HUES6 (cell line): ENCODE measurements around the gene CAMK2A.

Experiments
- H3K27ac ChIP-seq: 2 replicates; pipeline ENCODE4 v1.7.0; 2013; ENCODE audit warnings: low read depth, mild to moderate bottlenecking, low read length, inconsistent platforms
- H3K27me3 ChIP-seq: 2 replicates; pipeline ENCODE4 v1.6.1; 2013; ENCODE audit warnings: low read length; ENCODE audit not compliant: control insufficient read depth, insufficient read depth
- H3K36me3 ChIP-seq: 2 replicates; pipeline ENCODE4 v1.6.1; 2013; ENCODE audit warnings: low read length; ENCODE audit not compliant: control insufficient read depth, insufficient read depth
- H3K4me1 ChIP-seq: 2 replicates; pipeline ENCODE4 v1.6.1; 2013; ENCODE audit warnings: low read length; ENCODE audit not compliant: control insufficient read depth, insufficient read depth
- H3K4me3 ChIP-seq: 2 replicates; pipeline ENCODE4 v1.5.1; 2013; ENCODE audit warnings: low read depth, low read length
- H3K9ac ChIP-seq: one replicate; pipeline ENCODE4 v1.6.1; 2013; ENCODE audit warnings: mild to moderate bottlenecking, low read length
- H3K9me3 ChIP-seq: 2 replicates; pipeline ENCODE4 v1.6.1; 2013; ENCODE audit warnings: low read depth, low read length; ENCODE audit not compliant: control insufficient read depth, insufficient read depth

The CAMK2A gene

GRCh38 chr5:150305557-150305956 lies 16.0 kb upstream of the CAMK2A start:
- Histone ChIP-seq H3K9ac (no peak overlapping the region), H3K27ac (no peak overlapping the region), H3K36me3 (no peaks in the 10 kb centered on the region), H3K4me1 (peaks cover 49% of the 10 kb centered on the region), H3K4me3 (no peak overlapping the region), H3K27me3 (peaks cover 13% of the 10 kb centered on the region), H3K9me3 (no peaks in the 10 kb centered on the region)

GRCh38 chr5:150305095-150305494 lies 15.5 kb upstream of the CAMK2A start:
- Histone ChIP-seq H3K9ac (no peak overlapping the region), H3K4me1 (peaks cover 53% of the 10 kb centered on the region), H3K4me3 (no peak overlapping the region), H3K27me3 (peaks cover 13% of the 10 kb centered on the region), H3K9me3 (no peaks in the 10 kb centered on the region), H3K27ac (no peak overlapping the region), H3K36me3 (no peaks in the 10 kb centered on the region)

GRCh38 chr5:150304481-150305081 lies 15.0 kb upstream of the CAMK2A start:
- Histone ChIP-seq H3K9ac (no peak overlapping the region), H3K4me3 (no peak overlapping the region), H3K27me3 (peaks cover 13% of the 10 kb centered on the region), H3K36me3 (no peaks in the 10 kb centered on the region), H3K27ac (no peak overlapping the region), H3K9me3 (no peaks in the 10 kb centered on the region), H3K4me1 (peaks cover 58% of the 10 kb centered on the region)

GRCh38 chr5:150303660-150304386 lies 14.2 kb upstream of the CAMK2A start:
- peaks cover 60% of the 10 kb centered on the region for H3K4me1 ChIP-seq
- peaks cover 13% of the 10 kb centered on the region for H3K27me3 ChIP-seq
- H3K27ac ChIP-seq, result no peak overlapping the region
- H3K36me3 ChIP-seq, result no peaks in the 10 kb centered on the region
- no peak overlapping the region for H3K9ac ChIP-seq
- no peaks in the 10 kb centered on the region for H3K9me3 ChIP-seq
- peak overlapping the region; percentile 57 for H3K4me3 ChIP-seq

- Histone ChIP-seq H3K4me3 (peak overlapping the region; percentile 57), H3K4me1 (peaks cover 60% of the 10 kb centered on the region), H3K9ac (peak overlapping the region; percentile 5), H3K36me3 (no peaks in the 10 kb centered on the region), H3K27ac (no peak overlapping the region), H3K9me3 (no peaks in the 10 kb centered on the region), H3K27me3 (peaks cover 13% of the 10 kb centered on the region)
These were observed 13.6 kb upstream of the CAMK2A start for GRCh38 chr5:150303070-150303615.

GRCh38 chr5:150302301-150303069 lies 12.9 kb upstream of the CAMK2A start, which contains the start of gene ARSI:
Gene ARSI, minus strand, starts transcription at chr5:150302905. Its CDS starts 532 bp downstream, at chr5:150302373.
- Histone ChIP-seq H3K36me3 (no peaks in the 10 kb centered on the region), H3K4me1 (peaks cover 60% of the 10 kb centered on the region), H3K27ac (no peak within 1 kb of the TSS; the same call in 1 of the 2 replicates), H3K9me3 (no peaks in the 10 kb centered on the region), H3K27me3 (peaks cover 13% of the 10 kb centered on the region), H3K4me3 (peak within 1 kb of the TSS; percentile 57), H3K9ac (peak within 1 kb of the TSS; percentile 57)

GRCh38 chr5:150301901-150302300 lies 12.3 kb upstream of the CAMK2A start:
- no peaks in the 10 kb centered on the region for H3K36me3 ChIP-seq
- peak overlapping the region; percentile 57 for H3K4me3 ChIP-seq
- H3K27ac ChIP-seq, result no peak overlapping the region
- H3K27me3 ChIP-seq, result peaks cover 13% of the 10 kb centered on the region
- peaks cover 60% of the 10 kb centered on the region for H3K4me1 ChIP-seq
- peak overlapping the region; percentile 57 for H3K9ac ChIP-seq
- H3K9me3 ChIP-seq, result no peaks in the 10 kb centered on the region

- H3K36me3 ChIP-seq, result no peaks in the 10 kb centered on the region
- peaks cover 13% of the 10 kb centered on the region for H3K27me3 ChIP-seq
- no peak overlapping the region for H3K27ac ChIP-seq
- no peak overlapping the region for H3K9ac ChIP-seq
- peaks cover 59% of the 10 kb centered on the region for H3K4me1 ChIP-seq
- no peak overlapping the region; the same call in 1 of the 2 replicates for H3K4me3 ChIP-seq
- H3K9me3 ChIP-seq, result no peaks in the 10 kb centered on the region
These were observed 11.6 kb upstream of the CAMK2A start for GRCh38 chr5:150301170-150301505.

GRCh38 chr5:150300496-150301169 lies 11.1 kb upstream of the CAMK2A start:
- no peaks in the 10 kb centered on the region for H3K36me3 ChIP-seq
- H3K9ac ChIP-seq, result no peak overlapping the region
- H3K9me3 ChIP-seq, result no peaks in the 10 kb centered on the region
- H3K27me3 ChIP-seq, result peaks cover 13% of the 10 kb centered on the region
- H3K4me1 ChIP-seq, result peaks cover 55% of the 10 kb centered on the region
- no peak overlapping the region for H3K4me3 ChIP-seq
- no peak overlapping the region for H3K27ac ChIP-seq

- Histone ChIP-seq H3K9me3 (no peaks in the 10 kb centered on the region), H3K9ac (no peak overlapping the region), H3K36me3 (no peaks in the 10 kb centered on the region), H3K27me3 (peaks cover 13% of the 10 kb centered on the region), H3K4me1 (peaks cover 47% of the 10 kb centered on the region), H3K4me3 (no peak overlapping the region), H3K27ac (no peak overlapping the region)
These were observed 10.2 kb upstream of the CAMK2A start for GRCh38 chr5:150299571-150300327.
